Spleen (tissue), 11 donors: ENCODE results near the gene AGBL1. TPM values are rescaled to one million over a fixed set of nuclear protein-coding genes. Genes with fewer than 3 reads are reported as not detected.

Experiments used
- DNase-seq: peaks from one replicate; pipeline ENCODE4 v3.0.0-alpha.2; 2020
- H3K27ac ChIP-seq, 8 donors: fragments of 200-600 bp; sonication (generic) in 7 of 8; 1 replicate in 4 of 8; 2 replicates in 4 of 8; pipeline versions ENCODE4 v1.5.0 to v1.8.0; 2016 to 2021; ENCODE audit warnings: inconsistent platforms in 4 of 8, mild to moderate bottlenecking in 4 of 8, moderate library complexity in 1 of 8
- H3K27me3 ChIP-seq, 7 donors: fragments of 200-600 bp; sonication (generic) in 6 of 7; replicated peaks in 1 of 7; 1 replicate in 4 of 7; 2 replicates in 3 of 7; pipeline versions ENCODE4 v1.5.0 to v1.8.0; 2016 to 2021; ENCODE audit warnings: inconsistent platforms in 3 of 7, mild to moderate bottlenecking in 1 of 7
- H3K36me3 ChIP-seq, 6 donors: fragments of 200-600 bp; sonication (generic) in 5 of 6; 1 replicate in 4 of 6; 2 replicates in 2 of 6; pipeline versions ENCODE4 v1.5.0 to v1.8.0; 2016 to 2021; ENCODE audit warnings: inconsistent platforms in 2 of 6
- H3K4me1 ChIP-seq, 6 donors: fragments of 200-600 bp; sonication (generic) in 5 of 6; 1 replicate in 3 of 6; 2 replicates in 3 of 6; pipeline versions ENCODE4 v1.5.0 to v1.8.0; 2016 to 2021; ENCODE audit warnings: inconsistent platforms in 3 of 6
- H3K4me3 ChIP-seq, 8 donors: fragments of 200-600 bp; sonication (generic) in 7 of 8; 1 replicate in 4 of 8; 2 replicates in 4 of 8; pipeline versions ENCODE4 v1.5.0 to v1.8.0; 2016 to 2021; ENCODE audit warnings: inconsistent platforms in 4 of 8, mild to moderate bottlenecking in 4 of 8, moderate library complexity in 2 of 8
- H3K9me3 ChIP-seq, 8 donors: fragments of 200-600 bp; sonication (generic) in 7 of 8; 1 replicate in 4 of 8; 2 replicates in 4 of 8; pipeline versions ENCODE4 v1.5.0 to v1.8.0; 2016 to 2021; ENCODE audit warnings: inconsistent platforms in 4 of 8
- POLR2A ChIP-seq, 3 donors: fragments of 450-650 bp; IDR thresholded peaks; one replicate each; pipeline ENCODE4 v1.5.1; 2017; ENCODE audit warnings: antibody characterized with exemption in 3 of 3, mild to moderate bottlenecking in 1 of 3
- POLR2AphosphoS5 ChIP-seq, 3 donors: sonication (generic); formaldehyde crosslinking; IDR thresholded peaks; one replicate each; pipeline ENCODE4 v1.5.1; 2017; ENCODE audit warnings: antibody characterized with exemption in 3 of 3
- WGBS, 5 donors: extraction: QIAGEN DNeasy Blood & Tissue Kit in 3 of 5; methylation state at CpG; one replicate each; pipeline versions ENCODE4 v1.1.5 to v1.1.7; 2013 to 2018; 5-methylcytosine and 5-hydroxymethylcytosine counted together
- intact Hi-C: fragments of 100-400 bp; cut with DNase I; formaldehyde crosslinking; loops from one replicate; pipeline ENCODE4 v1.15.0; 2023; ENCODE audit warnings: low total_unique reads
- polyA plus RNA-seq, 3 donors: library from polyadenylated mRNA; stranded (reverse); fragments of 200-250 nt; gene quantifications; one replicate each; pipeline ENCODE4 v1.2.1, GENCODE V29; 2013
- total RNA-seq, 7 donors: library from RNA; depleted of rRNA in 3 of 7; stranded (reverse); fragments of >200 nt in 3 of 7; fragmentation: NEBNext Ultra II Directional in 4 of 7; extraction: Animal tissue kit (Norgen Biotek cat#: 25700) in 4 of 7; gene quantifications; one replicate each; pipeline versions ENCODE4 v1.1.0 to v1.2.1, GENCODE V29; 2016 to 2021
- TF ChIP-seq, protein P1 (sequence below), 11 experiments: fragments of 200-600 bp in 7 of 11; fragments of 450-650 bp in 4 of 11; sonication (generic) in 4 of 11; IDR thresholded peaks in 8 of 11; conservative IDR thresholded peaks in 3 of 11; 1 replicate in 7 of 11; 2 replicates in 4 of 11; pipeline versions ENCODE4 v1.4.0 to v1.8.0; 2016 to 2021; ENCODE audit warnings: antibody characterized with exemption in 11 of 11, inconsistent platforms in 4 of 11, mild to moderate bottlenecking in 1 of 11
- donor health status: healthy with polysubstance abuse.
- donor health status: DM: no; HTN: no; CAD: no; lungs with moderate emphysema.
- donor health status: DM: no; HTN: no; CAD: no.
- donor health status: Bipolar disorder and iron deficiency.
- donor health status: healthy.
- donor health status: DM: no; HTN: no; CAD: no.
- donor health status: DM: yes; HTN: yes; CAD: no.

Gene AGBL1
- total and polyA plus RNA-seq, 10 donors = not detected

DNA sequence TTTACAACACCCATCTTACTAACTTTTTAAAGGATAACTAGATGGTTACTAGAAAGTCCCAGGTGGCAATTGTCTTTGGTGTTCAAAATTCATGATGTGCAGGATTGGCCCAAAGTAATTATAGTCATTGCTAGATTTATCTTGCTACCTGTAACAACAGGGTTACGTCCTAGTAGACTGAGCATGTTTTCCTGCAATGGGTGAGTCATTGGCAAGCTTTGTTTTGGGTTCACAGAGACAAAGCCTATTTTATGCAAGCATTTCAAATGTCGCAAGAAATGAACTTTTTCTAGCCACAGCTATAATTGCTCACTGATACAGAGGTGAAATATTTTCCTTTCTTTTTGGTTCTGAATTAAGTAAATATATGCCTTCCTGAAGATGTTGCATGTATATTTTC lies 267.6 kb downstream of the AGBL1 start:
- intact Hi-C loops = no loop called here
- 74 to 89% (median 81%) methylated on average over 2 of the region's 2 CpGs for WGBS, 5 donors
- DNase-seq = no peak

DNA sequence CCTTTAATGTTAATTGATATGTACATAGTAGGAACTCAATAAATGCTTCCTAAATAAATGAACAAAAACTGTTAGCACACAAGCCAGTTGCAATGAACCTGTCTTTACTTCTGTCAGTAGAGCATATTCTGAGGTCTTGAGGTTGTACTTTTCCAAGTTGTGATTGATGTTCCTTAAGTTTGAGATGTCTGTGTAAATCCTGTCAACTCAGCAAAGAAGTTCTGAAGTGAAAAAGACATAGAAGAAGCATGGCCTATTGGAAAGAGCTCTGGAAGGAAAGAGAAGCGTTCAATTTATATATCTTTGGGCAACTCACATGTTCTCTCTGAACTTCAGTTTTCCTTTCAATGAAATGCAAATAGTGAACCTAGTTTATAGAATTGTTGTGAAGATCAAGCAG lies 269.9 kb downstream of the AGBL1 start:
- TF ChIP-seq POLR2A (IDR thresholded peaks at IDR 0.05) (no peak), POLR2AphosphoS5 (IDR thresholded peaks at IDR 0.05) (no peak)
- TF ChIP-seq, protein P1, sequence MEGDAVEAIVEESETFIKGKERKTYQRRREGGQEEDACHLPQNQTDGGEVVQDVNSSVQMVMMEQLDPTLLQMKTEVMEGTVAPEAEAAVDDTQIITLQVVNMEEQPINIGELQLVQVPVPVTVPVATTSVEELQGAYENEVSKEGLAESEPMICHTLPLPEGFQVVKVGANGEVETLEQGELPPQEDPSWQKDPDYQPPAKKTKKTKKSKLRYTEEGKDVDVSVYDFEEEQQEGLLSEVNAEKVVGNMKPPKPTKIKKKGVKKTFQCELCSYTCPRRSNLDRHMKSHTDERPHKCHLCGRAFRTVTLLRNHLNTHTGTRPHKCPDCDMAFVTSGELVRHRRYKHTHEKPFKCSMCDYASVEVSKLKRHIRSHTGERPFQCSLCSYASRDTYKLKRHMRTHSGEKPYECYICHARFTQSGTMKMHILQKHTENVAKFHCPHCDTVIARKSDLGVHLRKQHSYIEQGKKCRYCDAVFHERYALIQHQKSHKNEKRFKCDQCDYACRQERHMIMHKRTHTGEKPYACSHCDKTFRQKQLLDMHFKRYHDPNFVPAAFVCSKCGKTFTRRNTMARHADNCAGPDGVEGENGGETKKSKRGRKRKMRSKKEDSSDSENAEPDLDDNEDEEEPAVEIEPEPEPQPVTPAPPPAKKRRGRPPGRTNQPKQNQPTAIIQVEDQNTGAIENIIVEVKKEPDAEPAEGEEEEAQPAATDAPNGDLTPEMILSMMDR (IDR thresholded peaks at IDR 0.05 in 8 of 11, conservative IDR thresholded peaks at IDR 0.05 in 3 of 11) = no peak
- Histone ChIP-seq H3K27me3 (no peaks in the 10 kb centered on the region), H3K27ac (no peak overlapping the region), H3K9me3 (no peaks in the 10 kb centered on the region), H3K4me1 (no peaks in the 10 kb centered on the region), H3K36me3 (no peaks in the 10 kb centered on the region), H3K4me3 (no peak overlapping the region)
- 70 to 91% (median 87%) methylated on average over 1 of the region's 1 CpG for WGBS, 5 donors
- intact Hi-C loops = no loop called here
- no peak for DNase-seq

More for the DNA sequence above, 267.6 kb downstream of the AGBL1 start:
- Histone ChIP-seq H3K36me3 (no peaks in the 10 kb centered on the region), H3K27ac (no peak overlapping the region), H3K4me1 (no peaks in the 10 kb centered on the region), H3K9me3 (no peaks in the 10 kb centered on the region), H3K4me3 (no peak overlapping the region), H3K27me3 (no peaks in the 10 kb centered on the region)
- TF ChIP-seq POLR2A (IDR thresholded peaks at IDR 0.05) (no peak), POLR2AphosphoS5 (IDR thresholded peaks at IDR 0.05) (no peak)
- TF ChIP-seq, protein P1 (IDR thresholded peaks at IDR 0.05 in 8 of 11, conservative IDR thresholded peaks at IDR 0.05 in 3 of 11) = no peak

DNA sequence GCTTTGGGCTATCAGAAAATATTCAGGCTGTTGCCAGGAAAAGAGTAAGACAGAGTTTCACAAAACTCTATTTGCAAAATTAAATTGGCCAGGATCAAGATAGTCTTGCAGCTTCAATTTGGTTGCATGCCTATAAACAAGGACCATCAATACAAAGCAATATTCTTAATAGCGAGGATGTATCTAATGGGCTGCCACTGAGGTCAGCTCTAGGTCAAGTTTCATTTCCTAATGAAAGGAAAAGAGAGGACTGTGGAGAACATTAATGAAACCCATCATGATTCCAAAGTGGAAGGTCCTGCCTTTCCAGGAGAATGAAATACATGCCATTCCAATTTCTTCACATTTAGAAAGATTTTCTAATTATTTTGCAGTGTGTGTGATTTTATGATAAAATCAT lies 273.5 kb downstream of the AGBL1 start:
- no peaks in the 10 kb centered on the region for H3K27me3 ChIP-seq
- TF ChIP-seq, protein P1 (IDR thresholded peaks at IDR 0.05 in 8 of 11, conservative IDR thresholded peaks at IDR 0.05 in 3 of 11) = no peak
- TF ChIP-seq POLR2A (IDR thresholded peaks at IDR 0.05) = no peak
- TF ChIP-seq POLR2AphosphoS5 (IDR thresholded peaks at IDR 0.05) = no peak
- H3K9me3 ChIP-seq = no peaks in the 10 kb centered on the region
- no peak overlapping the region for H3K27ac ChIP-seq
- 55 to 73% (median 67%) methylated on average over 1 of the region's 1 CpG for WGBS, 5 donors
- H3K4me1 ChIP-seq = no peaks in the 10 kb centered on the region
- intact Hi-C loops = no loop called here
- H3K36me3 ChIP-seq = no peaks in the 10 kb centered on the region
- DNase-seq = no peak
- no peak overlapping the region for H3K4me3 ChIP-seq

DNA sequence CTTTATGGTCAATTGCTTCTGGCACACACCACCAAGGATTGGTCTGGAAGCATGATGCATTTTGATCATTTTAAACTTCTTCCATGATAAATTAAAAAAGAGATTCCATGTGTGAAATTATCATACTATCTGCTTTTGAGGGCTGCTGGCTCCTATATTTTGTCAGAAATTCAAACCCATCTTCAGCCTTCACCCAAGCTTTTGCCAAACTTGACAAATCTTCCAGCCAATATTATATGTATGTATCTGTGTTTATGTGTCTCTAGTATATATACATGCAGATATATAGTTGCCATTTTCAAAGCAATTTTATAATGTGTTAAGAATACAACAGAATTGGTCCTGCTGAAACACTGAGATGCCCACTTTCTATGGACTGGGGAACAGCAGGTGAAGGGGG lies 275.7 kb downstream of the AGBL1 start:
- no peaks in the 10 kb centered on the region for H3K27me3 ChIP-seq
- no peak overlapping the region for H3K27ac ChIP-seq
- TF ChIP-seq, protein P1 (IDR thresholded peaks at IDR 0.05 in 8 of 11, conservative IDR thresholded peaks at IDR 0.05 in 3 of 11) = no peak
- TF ChIP-seq POLR2AphosphoS5 (IDR thresholded peaks at IDR 0.05) (no peak), POLR2A (IDR thresholded peaks at IDR 0.05) (no peak)
- DNase-seq = no peak
- H3K36me3 ChIP-seq = no peaks in the 10 kb centered on the region
- intact Hi-C loops = no loop called here
- peaks cover 0 to 5% (median 0%) of the 10 kb centered on the region in 8 donors for H3K9me3 ChIP-seq
- no peaks in the 10 kb centered on the region for H3K4me1 ChIP-seq
- H3K4me3 ChIP-seq = no peak overlapping the region
